IPS-NIHi11 (cell line): ENCODE results near the gene PLPPR2.
"Not testable (repeated sequence)": the region's sequence is repeated elsewhere in the genome, so short reads cannot be mapped to it uniquely, and the experiment has no call there.

Source experiments
- DNase-seq: peaks from one replicate; pipeline ENCODE4 v3.0.0; 2012; ENCODE audit warnings: mixed read lengths, low spot score

The PLPPR2 gene

DNA sequence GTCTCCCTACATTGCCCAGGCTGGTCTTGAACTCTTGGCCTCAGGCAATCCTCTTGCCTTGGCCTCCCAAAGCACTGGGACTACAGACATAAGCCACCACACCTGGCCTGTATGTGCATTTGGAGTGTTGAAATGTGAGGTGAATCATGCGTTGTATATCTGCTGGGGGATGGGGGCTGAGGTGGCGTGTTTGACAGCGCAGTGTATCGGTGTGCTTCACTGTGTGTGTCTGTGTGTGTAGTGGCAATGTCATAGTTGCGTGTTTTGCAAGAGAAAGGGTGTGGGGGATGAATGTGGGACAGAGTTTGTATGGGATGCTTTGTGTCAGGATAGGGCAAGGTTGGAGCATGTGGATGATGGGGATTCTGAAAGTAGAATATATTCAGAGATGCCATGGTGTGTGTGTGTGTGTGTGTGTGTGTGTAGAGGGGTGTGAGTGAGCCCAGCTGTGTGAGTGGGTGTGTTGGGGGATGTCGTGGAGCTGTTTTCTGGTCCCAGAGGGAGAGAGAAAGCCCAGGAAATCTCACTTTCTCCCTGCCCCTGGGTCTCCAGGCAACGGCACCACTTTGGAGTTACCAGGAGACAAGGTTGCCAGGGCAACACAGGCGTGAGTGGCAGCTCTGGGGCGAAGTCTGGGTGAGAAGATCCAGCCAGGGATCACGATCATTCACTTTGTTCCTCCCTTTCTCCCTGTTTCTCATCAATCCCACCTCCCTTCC is 18.1 kb downstream of the PLPPR2 start:
- DNase-seq: peak; percentile 51

DNA sequence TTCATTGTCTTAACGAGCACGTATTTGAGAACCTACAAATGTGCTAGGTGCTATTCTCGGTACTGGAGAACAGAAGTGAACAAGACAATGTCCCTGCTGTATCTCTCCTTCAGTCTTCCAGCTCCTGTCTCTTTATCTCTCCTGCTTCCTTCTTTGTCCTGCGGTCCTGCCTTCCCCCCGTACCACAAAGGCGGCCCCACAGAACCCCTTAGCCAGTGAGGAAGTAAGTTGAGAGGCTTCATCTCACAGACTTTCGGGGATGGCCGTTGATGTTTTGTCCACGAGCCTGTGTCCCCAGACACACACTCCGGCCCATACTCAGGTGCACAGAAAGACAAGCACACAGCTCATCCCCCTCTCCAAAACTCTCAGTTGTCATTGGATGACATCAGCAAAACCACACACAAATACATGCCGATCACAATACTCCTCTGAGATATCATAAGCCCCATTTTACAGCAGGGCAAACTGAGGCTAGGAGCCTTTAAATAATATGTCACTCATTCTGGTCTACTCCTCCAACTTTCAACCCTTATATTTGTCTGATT is 18.7 kb downstream of the PLPPR2 start:
- no peak for DNase-seq

DNA sequence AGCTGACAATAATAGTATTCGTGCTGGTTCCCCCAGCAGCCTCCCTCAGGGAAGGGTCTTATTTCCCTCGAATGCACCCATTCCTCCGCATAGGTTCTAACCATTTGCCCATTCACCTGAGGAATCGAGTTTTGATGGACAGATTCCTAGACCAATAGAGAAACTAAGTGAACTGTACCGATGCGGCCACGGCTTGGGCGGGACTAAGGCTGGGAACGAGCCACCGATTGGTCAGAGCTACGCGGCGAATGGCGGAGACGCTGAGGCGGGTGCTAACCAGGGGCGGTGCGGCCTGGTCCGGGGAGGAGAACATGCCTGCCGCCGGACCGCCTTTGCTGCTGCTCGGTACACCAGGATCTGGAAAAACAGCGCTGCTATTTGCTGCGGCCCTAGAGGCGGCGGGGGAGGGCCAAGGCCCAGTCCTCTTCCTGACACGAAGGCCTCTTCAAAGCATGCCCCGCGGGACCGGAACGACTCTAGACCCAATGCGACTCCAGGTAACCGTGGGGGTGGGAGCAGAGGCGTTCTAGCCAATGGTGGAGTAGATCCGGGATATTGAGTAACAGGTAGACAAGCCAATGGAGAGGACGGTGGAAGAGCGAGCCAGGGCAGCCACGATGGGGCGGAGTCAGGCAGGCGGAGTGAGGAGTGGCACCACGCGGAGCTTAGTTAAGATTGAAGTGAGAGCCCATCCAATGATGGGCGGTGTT is 19.4 kb downstream of the PLPPR2 start, which contains the start of gene SWSAP1:
SWSAP1 (plus strand) TSS at position 234 of the 710 bp plus-strand sequence; CDS start at position 249, 15 bp downstream.
- DNase-seq: peak; percentile 95

DNA sequence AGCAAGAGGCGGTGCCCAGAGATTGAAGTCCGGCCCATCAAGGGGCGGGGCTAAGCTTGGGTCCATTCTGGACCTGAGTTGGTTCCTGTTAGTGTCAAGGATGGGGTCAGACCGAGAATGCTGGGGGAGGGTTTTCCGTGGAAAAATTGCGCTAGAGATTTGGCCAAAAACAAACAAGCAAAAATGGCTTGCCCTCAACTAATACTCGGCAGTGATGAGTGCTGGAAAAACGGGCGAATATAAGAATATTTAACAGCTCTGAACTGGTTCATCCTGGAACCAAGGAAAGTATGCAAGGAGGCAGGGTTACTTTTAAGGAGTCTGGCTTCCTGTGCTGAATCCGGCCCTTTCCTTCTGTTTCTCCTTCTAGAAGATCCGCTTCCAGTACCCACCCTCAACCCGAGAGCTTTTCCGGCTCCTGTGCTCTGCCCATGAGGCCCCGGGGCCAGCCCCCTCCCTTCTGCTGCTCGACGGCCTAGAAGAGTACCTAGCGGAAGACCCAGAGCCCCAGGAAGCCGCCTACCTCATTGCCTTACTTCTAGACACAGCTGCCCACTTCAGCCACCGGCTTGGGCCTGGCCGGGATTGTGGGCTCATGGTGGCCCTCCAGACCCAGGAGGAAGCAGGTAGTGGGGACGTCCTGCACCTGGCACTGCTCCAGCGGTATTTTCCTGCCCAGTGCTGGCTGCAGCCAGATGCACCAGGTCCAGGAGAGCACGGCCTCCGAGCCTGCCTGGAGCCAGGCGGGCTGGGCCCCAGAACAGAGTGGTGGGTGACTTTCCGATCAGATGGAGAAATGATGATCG is 20.1 kb downstream of the PLPPR2 start:
- peak; percentile 19 for DNase-seq

DNA sequence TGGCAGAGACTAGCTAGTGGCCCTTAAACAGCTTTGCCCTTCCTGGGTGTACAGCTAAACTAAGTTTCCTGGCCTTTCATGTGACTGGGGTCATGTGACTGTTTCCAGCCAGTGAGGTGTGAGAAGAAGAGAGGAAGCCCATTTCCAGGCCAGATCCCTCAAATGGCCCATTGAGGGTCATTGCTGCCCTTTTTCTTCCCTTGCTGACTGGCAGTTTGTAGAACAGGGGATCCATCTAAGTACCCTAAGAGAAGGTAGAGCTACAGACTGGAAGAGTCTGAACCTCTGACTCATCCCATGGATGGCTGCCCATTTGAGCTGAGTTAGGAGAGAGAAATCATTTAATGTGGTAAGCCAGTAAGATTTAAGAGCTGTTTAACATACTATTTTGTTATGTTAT is 22.0 kb downstream of the PLPPR2 start:
- DNase-seq: no peak

DNA sequence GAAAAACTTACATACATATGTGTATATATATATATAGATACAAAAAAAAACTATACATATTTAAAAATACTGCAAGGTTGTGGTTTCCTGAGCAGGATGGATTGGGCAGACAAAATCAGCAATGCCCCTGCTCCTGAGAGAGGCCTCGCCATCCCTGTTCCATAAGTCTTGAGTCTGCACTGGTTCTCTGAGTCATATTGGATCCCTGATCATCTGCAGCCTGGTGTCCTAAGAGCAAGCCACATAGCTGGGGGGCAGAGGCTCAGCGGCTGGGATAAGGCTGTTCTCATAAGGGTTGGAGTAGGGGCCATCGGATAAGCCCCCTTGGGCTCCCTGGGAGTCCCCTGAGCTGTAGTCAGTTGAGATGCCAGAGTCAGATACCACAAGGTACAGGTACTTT is 22.5 kb downstream of the PLPPR2 start:
- no peak for DNase-seq

DNA sequence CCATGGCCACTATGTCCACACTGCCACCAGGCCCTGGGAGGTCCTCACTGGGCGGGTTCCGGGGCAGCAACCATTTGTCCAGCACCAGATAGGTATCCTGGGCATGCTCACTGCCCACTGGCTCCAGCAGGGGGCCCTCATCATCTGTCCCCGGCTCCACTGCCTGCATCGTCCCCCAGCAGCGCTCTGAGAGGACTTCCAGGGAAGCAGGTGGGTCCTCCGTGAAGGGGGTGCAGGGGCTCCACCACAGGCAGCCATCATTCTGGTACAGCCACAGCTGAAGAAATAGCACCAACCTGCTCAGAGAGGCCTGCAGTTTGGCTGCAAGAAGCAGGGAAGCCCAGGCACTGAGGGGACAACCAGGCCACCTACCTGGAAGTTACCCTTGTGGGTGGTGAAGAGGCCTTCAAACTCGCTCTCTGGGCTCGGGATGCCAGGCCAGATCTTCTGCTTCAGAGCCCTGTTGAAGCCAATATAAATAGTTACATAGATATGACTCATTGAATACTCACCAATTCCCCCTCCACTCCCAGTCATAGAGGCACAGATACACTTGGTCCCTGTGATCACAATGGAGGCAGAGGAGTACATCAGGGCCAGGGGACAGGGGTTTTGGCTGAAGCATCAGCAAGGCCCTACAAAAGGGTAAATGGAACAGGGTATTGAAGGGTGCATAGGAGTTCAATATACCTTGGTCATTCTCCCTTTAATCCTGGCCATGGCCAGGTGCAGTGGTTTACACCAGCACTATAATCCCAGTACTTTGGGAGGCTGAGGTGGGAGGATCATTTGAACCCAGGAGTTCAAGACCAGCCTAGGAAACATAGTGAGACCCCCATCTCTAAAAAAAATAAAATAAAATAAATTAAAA is 23.3 kb downstream of the PLPPR2 start:
- peak; percentile 24 for DNase-seq

DNA sequence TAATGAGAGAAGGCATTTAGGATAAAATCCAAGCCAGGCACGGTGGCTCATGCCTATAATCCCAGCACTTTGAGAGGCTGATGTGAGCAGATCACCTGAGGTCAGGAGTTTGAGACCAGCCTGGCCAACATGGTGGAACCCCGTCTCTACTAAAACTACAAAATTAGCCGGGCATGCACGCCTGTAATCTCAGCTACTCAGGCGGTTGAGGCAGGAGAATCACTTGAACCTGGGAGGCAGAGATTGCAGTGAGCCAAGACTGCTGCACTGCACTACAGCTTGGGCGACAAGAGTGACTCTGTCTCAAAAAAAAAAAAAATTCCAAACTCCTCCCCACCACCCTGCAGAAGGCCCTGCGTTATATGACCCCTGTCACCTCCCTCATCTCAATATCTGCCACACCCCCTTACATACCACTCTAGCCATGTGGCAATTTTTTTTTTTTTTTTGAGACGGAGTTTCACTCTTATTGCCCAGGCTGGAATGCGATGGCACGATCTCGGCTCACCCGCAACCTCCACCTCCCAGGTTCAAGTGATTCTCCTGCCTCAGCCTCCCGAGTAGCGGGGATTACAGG is 24.1 kb downstream of the PLPPR2 start:
- DNase-seq: not testable (repeated sequence)

DNA sequence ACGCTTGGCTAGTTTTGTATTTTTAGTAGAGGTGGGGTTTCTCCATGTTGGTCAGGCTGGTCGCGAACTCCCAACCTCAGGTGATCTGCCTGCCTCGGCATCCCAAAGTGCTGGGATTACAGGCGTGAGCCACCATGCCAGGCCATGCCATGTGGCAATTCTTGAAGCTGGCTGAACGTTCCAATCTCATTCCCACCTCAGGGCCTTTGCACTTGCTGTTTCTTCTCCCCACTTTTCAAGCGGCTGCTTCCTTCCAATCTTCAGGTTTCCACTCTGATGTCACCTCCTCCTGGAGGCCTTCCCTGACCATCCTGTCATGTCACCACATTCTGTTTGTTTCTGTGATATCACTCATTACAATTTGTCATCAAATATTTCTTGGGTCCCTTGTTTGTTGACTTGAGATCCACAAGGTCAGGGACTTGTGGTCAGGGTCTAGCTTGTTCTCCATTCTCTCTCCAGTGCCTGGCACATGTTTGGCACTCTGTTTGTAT is 24.7 kb downstream of the PLPPR2 start:
- no peak for DNase-seq

DNA sequence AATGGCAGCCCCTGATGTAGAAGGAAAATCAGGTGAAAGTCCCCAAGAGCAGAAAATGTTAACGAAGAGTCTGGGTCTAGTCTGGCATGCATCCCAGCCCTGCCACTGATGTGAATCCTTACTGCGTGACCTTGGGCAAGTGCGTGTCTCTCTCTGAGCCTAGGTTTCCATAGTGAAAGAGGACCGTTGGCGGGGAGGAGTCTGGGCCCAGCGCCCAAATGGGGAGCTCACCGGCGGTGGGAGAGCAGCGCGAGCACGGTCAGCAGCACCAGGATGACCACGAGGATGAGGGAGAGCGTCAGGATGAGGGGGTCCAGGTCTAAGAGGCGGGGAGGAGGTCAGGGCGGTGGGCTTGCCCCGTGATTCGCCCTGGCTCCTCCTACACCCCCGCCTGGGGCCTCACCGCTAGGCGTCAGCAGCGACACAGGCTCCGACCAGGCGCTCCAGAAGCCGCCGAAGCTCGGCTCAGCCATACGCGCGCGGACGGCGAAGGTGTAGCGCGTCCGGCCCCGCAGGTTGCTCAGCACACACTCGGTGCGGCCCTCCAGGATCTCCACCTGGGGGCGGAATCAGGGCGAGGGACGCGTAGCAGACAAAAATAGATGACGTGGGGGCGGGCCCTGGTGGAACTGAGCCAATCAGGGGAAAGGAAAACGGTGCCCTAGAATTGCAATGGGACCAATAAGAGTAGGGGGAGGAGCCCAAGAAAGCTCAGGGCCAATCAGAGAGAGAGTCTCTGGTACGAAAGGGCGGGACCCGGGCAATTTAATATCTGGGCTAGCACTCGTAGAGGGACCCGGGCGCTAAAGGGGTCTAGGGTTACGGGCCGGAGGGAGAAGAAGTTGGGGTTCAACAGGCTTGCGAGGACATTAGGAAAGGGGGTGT is 25.7 kb downstream of the PLPPR2 start:
- DNase-seq: peak; percentile 89

DNA sequence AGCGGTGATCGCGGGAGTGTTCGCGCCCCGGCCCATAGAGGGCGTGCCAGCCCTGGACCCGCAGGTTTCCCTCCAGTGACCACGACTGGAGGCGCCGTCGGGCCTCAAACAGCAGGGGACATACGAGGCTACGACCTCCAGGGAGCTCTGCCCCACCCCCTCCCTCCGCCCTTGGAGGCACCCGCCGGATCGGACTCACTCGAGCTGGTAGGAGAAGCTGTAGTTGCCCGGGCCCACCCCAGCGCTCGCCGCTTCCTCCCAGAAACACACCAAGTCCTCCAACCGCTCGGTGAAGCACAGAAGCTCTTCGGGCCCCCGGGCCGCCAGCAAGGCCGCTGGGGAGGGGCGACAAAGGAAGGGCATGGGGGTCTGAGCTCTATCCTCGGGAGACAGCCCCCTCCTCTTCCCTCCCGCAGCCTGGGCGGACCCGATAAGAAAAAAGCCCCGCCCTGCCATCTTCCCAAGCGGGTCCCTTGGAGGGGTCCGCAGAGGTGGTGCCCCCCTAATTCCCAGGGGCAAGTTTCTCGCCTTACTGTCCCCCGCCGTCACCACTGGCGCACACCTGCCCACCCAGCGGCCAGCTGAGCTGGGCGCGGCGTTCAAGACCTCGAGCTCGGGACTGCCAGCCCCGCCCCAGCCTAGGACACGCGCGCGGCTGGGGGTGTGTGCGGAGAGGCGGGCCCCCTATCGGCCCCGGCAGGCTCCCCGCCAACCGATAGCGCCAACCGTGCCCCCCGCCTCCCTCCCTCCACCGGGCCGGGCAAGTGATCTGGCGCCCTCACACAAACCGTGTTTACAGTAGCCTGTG is 27.9 kb downstream of the PLPPR2 start:
- DNase-seq: no peak

DNA sequence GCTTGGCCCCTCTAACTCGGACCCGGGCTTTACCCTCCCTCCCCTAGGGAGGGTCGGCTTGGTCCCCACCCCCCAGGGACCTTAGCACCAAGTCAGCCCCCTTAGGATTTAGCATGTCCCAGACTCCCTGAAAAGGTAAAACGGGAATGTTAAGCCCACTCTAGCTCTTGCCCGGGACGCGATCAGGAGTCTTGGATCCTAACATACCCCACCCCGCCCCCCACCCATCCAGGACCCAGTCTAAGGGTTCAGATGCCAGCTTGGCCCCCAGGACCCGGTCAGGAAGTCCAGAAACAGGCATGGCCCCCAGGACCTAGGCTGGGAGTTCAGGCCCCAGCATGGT is 28.4 kb downstream of the PLPPR2 start:
- DNase-seq: no peak

DNA sequence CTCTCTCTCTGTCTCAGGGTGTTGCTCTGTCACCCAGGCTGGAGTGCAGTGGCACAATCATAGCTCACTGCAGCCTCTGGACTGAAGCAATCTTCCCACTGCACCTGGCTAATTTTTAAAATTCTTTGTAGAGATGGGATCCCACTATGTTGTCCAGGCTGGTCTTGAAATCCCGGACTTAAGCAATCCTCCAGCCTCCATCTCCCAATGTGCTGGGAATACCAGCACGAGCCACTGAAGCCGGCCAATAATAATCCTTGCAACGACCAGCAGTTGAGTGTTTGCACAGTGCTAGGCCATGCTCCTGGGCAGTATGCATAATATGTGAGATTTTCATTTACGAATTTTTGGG is 29.5 kb downstream of the PLPPR2 start:
- DNase-seq: no peak

DNA sequence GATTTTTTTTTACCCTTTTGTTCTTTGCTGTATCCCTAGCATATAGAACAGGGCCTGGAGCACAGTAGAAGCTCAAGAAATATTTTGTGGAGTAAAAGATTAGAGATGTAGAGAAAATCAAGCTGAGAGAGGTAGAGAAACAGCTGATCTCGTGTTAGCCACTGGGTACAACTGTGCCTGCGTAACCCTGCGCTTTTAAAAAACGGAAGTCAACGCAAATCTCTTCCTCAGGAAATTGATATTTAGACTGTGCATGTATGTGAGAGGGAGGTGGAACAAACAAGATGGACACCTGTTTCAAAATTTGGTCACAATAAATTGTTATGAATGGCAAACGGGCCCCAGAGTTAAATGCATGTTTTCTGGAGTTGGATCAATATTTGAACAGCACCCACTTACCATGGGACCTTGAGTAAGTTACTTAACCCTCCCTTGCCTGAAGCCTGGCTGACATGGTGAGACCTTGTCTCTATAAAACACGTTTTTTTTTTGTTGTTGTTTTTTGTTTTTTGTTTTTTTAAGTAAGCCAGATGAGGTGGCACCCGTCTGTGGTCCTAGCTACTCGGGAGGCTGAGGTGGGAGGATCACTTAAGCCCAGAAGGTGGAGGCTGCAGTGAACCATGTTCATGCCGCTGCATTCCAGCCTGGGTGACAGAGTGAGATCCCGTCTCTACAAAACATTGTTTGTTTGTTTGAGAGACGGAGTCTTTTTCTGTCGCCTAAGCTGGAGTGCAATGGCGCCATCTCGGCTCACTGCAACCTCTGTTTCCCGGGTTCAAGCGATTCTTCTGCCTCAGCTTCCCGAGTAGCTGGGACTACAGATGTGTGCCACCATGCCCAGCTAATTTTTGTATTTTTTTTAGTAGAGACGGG is 32.2 kb downstream of the PLPPR2 start:
- DNase-seq: no peak

DNA sequence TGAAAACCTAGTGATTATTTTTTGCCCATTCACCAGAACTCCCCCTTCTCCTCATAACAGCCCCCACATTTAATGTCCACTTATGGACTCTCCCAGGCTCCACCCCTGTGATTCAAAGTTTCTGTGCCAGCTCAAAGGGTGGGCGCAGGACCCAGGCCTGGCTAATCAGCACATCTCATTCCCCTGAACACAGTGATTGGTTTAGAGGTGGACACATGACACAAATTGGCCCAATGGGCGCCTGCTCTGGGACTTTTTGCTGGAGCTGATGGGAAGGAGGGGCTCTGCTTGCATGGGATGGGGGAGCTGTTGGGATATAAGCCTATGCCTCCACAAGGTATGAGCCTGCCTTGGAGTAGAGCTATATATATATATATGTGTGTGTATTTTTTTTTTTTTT is 35.1 kb downstream of the PLPPR2 start:
- DNase-seq: no peak

DNA sequence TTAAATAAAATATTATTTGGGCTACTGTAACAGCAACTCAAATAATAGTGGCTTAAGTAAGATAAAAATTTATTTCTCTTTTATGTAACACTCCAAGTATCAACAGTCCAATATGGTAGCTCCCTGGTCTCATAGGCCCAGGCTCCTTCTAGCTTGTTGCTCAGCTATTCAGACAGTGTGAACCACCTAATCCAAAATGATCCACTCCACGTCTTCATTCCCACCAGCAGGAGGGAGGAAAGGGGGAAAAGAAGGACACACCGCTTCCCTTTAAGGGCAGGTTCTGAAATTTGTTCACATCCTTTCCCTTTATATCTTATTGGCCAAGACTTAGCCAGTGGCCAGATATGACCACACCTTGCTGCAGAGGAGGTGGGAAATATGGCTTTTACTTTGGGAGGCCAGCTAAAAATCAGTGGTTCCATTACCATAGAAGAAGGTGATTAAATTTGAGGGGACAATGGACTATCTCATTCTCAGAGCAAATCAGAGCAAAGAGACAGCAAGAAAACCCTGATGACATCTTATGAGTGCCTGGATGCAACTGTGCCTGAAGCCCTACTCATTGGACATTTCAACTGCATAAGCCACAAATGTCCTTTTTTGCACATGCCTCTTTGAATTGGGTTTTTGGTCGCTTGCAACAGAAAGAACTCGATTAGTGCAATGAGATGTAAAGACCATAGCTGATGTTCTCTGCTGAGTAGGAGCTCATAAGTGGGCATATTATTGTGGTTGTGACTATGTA is 35.9 kb downstream of the PLPPR2 start:
- no peak for DNase-seq

DNA sequence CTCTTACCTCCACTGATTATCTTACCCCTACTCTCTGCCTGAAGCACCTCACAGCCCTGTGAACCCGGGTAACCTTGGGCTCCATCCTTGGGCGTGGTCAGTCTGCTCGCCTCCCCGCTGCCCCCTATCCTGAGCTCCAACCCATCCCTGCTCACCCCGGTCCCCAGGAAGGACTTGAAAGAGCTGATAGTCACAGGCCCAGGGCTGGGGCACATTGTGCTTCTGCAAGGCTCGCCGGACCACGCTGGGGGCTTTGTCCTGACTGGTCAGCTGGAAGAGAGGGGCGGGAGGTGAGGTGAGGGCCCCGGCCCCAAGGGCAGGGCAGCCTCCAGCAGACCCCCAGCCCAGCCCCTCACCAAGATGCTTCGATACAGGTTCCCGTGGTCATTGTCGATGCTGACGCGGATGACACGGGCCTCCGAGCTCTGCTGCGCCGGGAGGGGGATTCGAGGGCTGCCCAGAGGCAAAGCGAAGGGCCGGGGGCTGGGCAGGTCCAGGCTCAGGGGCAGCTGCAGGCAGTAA is 41.9 kb downstream of the PLPPR2 start:
- no peak for DNase-seq
